ENCODE measurements around the gene STRA6. TPM values are rescaled to one million over a fixed set of nuclear protein-coding genes. Genes with fewer than 3 reads are reported as not detected.

STRA6 gene
- total and polyA plus RNA-seq, 2 donors (not counting 1 experiment from before 2014, with no cell fraction given): not detected

DNA sequence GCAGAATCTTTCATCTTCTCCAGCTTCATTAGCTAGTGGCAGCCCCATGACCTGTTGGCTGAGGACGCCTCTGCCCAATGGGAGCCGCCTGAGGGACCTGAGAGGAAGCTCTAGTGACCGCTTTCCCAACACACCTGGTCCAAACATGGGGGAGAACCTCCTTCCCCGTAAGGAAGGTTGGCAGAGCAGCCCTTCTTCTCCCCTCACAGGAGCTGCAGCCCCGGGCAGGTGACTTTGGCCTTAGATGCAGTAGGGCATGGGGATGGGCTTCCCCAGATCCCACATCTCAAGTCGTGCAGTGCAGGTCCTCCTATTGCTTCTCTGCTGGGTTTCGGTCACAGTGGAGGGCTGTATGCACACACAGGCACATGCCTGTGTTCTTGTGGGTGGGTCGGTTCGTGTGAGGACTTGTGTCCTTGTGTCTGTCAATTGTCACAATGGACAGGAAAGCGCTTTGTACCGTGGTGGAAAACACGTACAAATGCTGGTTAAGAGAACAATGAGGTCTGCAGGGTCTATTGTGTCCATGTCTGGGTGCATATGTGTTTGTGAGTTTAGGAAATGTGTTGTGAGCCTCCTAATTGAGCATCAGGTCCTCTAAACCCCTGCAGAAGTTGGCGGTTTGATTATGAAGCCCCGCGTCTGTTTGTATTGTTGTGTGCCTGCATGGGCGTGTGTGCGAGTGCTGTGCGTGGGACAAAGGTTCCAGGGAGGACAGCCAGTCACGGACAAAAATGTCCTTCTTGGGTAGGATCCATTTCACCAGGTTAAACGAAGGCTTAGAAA is 70.8 kb downstream of the STRA6 start:
- H3K4me3 ChIP-seq (ENCODE audit: control extremely low read depth in 1 of 5, extremely low read depth in 1 of 5, insufficient read depth in 1 of 5, low read depth in 2 of 5, low read length in 4 of 5): no peak overlapping the region
- H3K79me2 ChIP-seq (ENCODE audit: control insufficient read depth, insufficient read depth, low read length): no peaks in the 10 kb centered on the region
- peaks cover 0 to 82% (median 12%) of the 10 kb centered on the region in 3 donors for H3K9me3 ChIP-seq (ENCODE audit: control extremely low read depth in 1 of 3, control insufficient read depth in 2 of 3, insufficient read depth in 1 of 3, low read length in 2 of 3)
- H3K4me3 Mint-ChIP-seq: peak overlapping the region; percentile 42
- WGBS (ENCODE audit: insufficient coverage): 22% methylated on average over 17 of the region's 20 CpGs
- POLR2A ChIA-PET: no interaction called here
- no peaks in the 10 kb centered on the region for H3K9me3 Mint-ChIP-seq (ENCODE audit: insufficient read depth)
- peak overlapping the region; percentile 73 for H3K27ac Mint-ChIP-seq
- intact Hi-C loops (cut with micrococcal nuclease): no loop called here
- no peak overlapping the region for H3K9ac ChIP-seq (ENCODE audit: low read length)
- H3K27ac ChIP-seq (ENCODE audit: low read length in 2 of 2): no peak overlapping the region
- CTCF ChIA-PET: interaction anchor here (1.2 kb wide), 1 partner anchor 188 kb away, joined by 3 read pairs; no protein-coding TSS in a partner anchor
- H3K4me2 ChIP-seq (replicated peaks; ENCODE audit: low read depth, low read length, poor library complexity, severe bottlenecking): no peak overlapping the region
- H2AFZ ChIP-seq (ENCODE audit: insufficient read depth, low read depth, low read length, poor library complexity, severe bottlenecking): no peak overlapping the region
- ATAC-seq (ENCODE audit: low read depth) (no peak), DNase-seq (peak; percentile 47)
- peaks cover 61% of the 10 kb centered on the region for H3K4me1 Mint-ChIP-seq
- no peaks in the 10 kb centered on the region for H4K20me1 ChIP-seq (ENCODE audit: control insufficient read depth, insufficient read depth, low read length, poor library complexity, severe bottlenecking)
- peaks cover 77 to 78% of the 10 kb centered on the region in 2 donors for H3K4me1 ChIP-seq (ENCODE audit: control insufficient read depth in 2 of 2, insufficient read depth in 2 of 2, low read length in 2 of 2)
- TF ChIP-seq, protein P1, sequence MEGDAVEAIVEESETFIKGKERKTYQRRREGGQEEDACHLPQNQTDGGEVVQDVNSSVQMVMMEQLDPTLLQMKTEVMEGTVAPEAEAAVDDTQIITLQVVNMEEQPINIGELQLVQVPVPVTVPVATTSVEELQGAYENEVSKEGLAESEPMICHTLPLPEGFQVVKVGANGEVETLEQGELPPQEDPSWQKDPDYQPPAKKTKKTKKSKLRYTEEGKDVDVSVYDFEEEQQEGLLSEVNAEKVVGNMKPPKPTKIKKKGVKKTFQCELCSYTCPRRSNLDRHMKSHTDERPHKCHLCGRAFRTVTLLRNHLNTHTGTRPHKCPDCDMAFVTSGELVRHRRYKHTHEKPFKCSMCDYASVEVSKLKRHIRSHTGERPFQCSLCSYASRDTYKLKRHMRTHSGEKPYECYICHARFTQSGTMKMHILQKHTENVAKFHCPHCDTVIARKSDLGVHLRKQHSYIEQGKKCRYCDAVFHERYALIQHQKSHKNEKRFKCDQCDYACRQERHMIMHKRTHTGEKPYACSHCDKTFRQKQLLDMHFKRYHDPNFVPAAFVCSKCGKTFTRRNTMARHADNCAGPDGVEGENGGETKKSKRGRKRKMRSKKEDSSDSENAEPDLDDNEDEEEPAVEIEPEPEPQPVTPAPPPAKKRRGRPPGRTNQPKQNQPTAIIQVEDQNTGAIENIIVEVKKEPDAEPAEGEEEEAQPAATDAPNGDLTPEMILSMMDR (IDR thresholded peaks at IDR 0.05): no peak
- TF ChIP-seq EZH2 (IDR thresholded peaks at IDR 0.05; ENCODE audit: borderline replicate concordance, insufficient read depth, low read depth, low read length, poor library complexity, severe bottlenecking): no peak
- H3K27me3 ChIP-seq (replicated peaks in 1 of 4; ENCODE audit: control extremely low read depth in 1 of 4, control insufficient read depth in 3 of 4, insufficient read depth in 4 of 4, low read length in 3 of 4): peaks cover 0 to 97% (median 63%) of the 10 kb centered on the region in 4 experiments
- no peaks in the 10 kb centered on the region for H3K36me3 ChIP-seq (replicated peaks in 1 of 2; ENCODE audit: control extremely low read depth in 1 of 2, control insufficient read depth in 1 of 2, extremely low read depth in 1 of 2, insufficient read depth in 2 of 2, low read length in 1 of 2)
- H3K27me3 Mint-ChIP-seq: peaks cover 71% of the 10 kb centered on the region
